GM12865 (cell line): ENCODE measurements around the gene PIK3C2G.

Experiments used
- DNase-seq: peaks from one replicate; pipeline ENCODE4 v3.0.0; 2010; ENCODE audit warnings: low read depth
- H3K4me3 ChIP-seq: 2 replicates; pipeline ENCODE4 v1.5.1; 2011; ENCODE audit warnings: mild to moderate bottlenecking, low read depth, low read length, control low read depth
- CTCF ChIP-seq: IDR thresholded peaks from 2 replicates; pipeline ENCODE4 v1.5.1; 2011; ENCODE audit warnings: low read length, control low read depth, low read depth, inconsistent platforms; ENCODE audit not compliant: insufficient read depth; ENCODE audit errors: missing control alignments

Gene PIK3C2G

GRCh38 chr12:18258929-18259328 is 2.4 kb upstream of the PIK3C2G start:
- H3K4me3 ChIP-seq, result no peak overlapping the region
- no peak for DNase-seq
- TF ChIP-seq CTCF, result no peak

GRCh38 chr12:18259906-18260682 is 1.2 kb upstream of the PIK3C2G start:
- TF ChIP-seq CTCF, result no peak
- no peak overlapping the region for H3K4me3 ChIP-seq
- no peak for DNase-seq

GRCh38 chr12:18261906-18262305 is 588 bp downstream of the PIK3C2G start:
- no peak for TF ChIP-seq CTCF
- no peak for DNase-seq
- no peak overlapping the region for H3K4me3 ChIP-seq

- TF ChIP-seq CTCF, result no peak
- no peak for DNase-seq
- H3K4me3 ChIP-seq, result no peak overlapping the region
Measured at GRCh38 chr12:18262514-18262913, 1.2 kb downstream of the PIK3C2G start.

- H3K4me3 ChIP-seq, result no peak overlapping the region
- DNase-seq, result no peak
- TF ChIP-seq CTCF, result no peak
Measured at GRCh38 chr12:18264581-18265075, 3.3 kb downstream of the PIK3C2G start.

- TF ChIP-seq CTCF, result no peak
- no peak for DNase-seq
Measured at GRCh38 chr12:18267427-18268099, 6.2 kb downstream of the PIK3C2G start.

GRCh38 chr12:18270958-18271460 is 9.7 kb downstream of the PIK3C2G start:
- no peak overlapping the region for H3K4me3 ChIP-seq
- no peak for DNase-seq
- no peak for TF ChIP-seq CTCF

More at GRCh38 chr12:18267427-18268099, 6.2 kb downstream of the PIK3C2G start:
- H3K4me3 ChIP-seq, result no peak overlapping the region
